Mucosa of rectum (tissue), 2 donors: ENCODE data around the gene ATP10A.

ENCODE experiments used
- H3K27ac ChIP-seq, 2 donors: one replicate each; pipeline ENCODE4 v1.7.0; 2013; ENCODE audit warnings: inconsistent platforms in 2 of 2, low read depth in 2 of 2, low read length in 2 of 2
- H3K27me3 ChIP-seq, 2 donors: one replicate each; pipeline ENCODE4 v1.7.0; 2013; ENCODE audit warnings: low read length in 2 of 2; ENCODE audit not compliant: control insufficient read depth in 2 of 2, insufficient read depth in 2 of 2
- H3K36me3 ChIP-seq, 2 donors: one replicate each; pipeline ENCODE4 v1.7.0; 2013; ENCODE audit warnings: low read length in 2 of 2; ENCODE audit not compliant: control insufficient read depth in 2 of 2, insufficient read depth in 2 of 2
- H3K4me1 ChIP-seq, 2 donors: one replicate each; pipeline ENCODE4 v1.7.0; 2013; ENCODE audit warnings: low read length in 2 of 2, mild to moderate bottlenecking in 1 of 2; ENCODE audit not compliant: control insufficient read depth in 2 of 2, insufficient read depth in 2 of 2
- H3K4me3 ChIP-seq, 2 donors: one replicate each; pipeline ENCODE4 v1.7.0; 2013; ENCODE audit warnings: low read length in 2 of 2
- H3K9ac ChIP-seq, 2 donors: one replicate each; pipeline ENCODE4 v1.7.0; 2013; ENCODE audit warnings: low read length in 2 of 2, low read depth in 1 of 2, mild to moderate bottlenecking in 1 of 2
- H3K9me3 ChIP-seq, 2 donors: one replicate each; pipeline ENCODE4 v1.7.0; 2013; ENCODE audit warnings: low read length in 2 of 2; ENCODE audit not compliant: control insufficient read depth in 2 of 2
- donor health status: healthy.
- donor health status: Normal muscosa, but diverticular disease.

Gene ATP10A

GRCh38 chr15:25848784-25849156 lies 14.4 kb downstream of the ATP10A start:
- Histone ChIP-seq H3K4me1 (peaks cover 7 to 11% of the 10 kb centered on the region in 2 donors), H3K27ac (peak overlapping the region in 1 of 2 donors; percentile 77), H3K9me3 (peaks cover 0 to 2% of the 10 kb centered on the region in 2 donors), H3K27me3 (no peaks in the 10 kb centered on the region), H3K9ac (no peak overlapping the region), H3K4me3 (peak overlapping the region in 1 of 2 donors; percentile 46), H3K36me3 (no peaks in the 10 kb centered on the region)

- no peak overlapping the region for H3K27ac ChIP-seq
- H3K4me1 ChIP-seq, result peaks cover 7 to 11% of the 10 kb centered on the region in 2 donors
- no peak overlapping the region for H3K9ac ChIP-seq
- no peaks in the 10 kb centered on the region for H3K27me3 ChIP-seq
- no peaks in the 10 kb centered on the region for H3K36me3 ChIP-seq
- peaks cover 0 to 2% of the 10 kb centered on the region in 2 donors for H3K9me3 ChIP-seq
- H3K4me3 ChIP-seq, result no peak overlapping the region
Observed at GRCh38 chr15:25848325-25848724, 14.8 kb downstream of the ATP10A start.

GRCh38 chr15:25847051-25847450 lies 16.1 kb downstream of the ATP10A start:
- H3K27ac ChIP-seq, result no peak overlapping the region
- peaks cover 0 to 2% of the 10 kb centered on the region in 2 donors for H3K9me3 ChIP-seq
- no peaks in the 10 kb centered on the region for H3K36me3 ChIP-seq
- H3K4me3 ChIP-seq, result no peak overlapping the region
- no peaks in the 10 kb centered on the region for H3K27me3 ChIP-seq
- H3K9ac ChIP-seq, result no peak overlapping the region
- peaks cover 7 to 11% of the 10 kb centered on the region in 2 donors for H3K4me1 ChIP-seq

GRCh38 chr15:25846377-25846776 lies 16.8 kb downstream of the ATP10A start:
- H3K27me3 ChIP-seq, result no peaks in the 10 kb centered on the region
- H3K36me3 ChIP-seq, result no peaks in the 10 kb centered on the region
- no peak overlapping the region for H3K4me3 ChIP-seq
- no peak overlapping the region for H3K9ac ChIP-seq
- no peak overlapping the region for H3K27ac ChIP-seq
- peaks cover 0 to 2% of the 10 kb centered on the region in 2 donors for H3K9me3 ChIP-seq
- H3K4me1 ChIP-seq, result peaks cover 7 to 11% of the 10 kb centered on the region in 2 donors

- no peak overlapping the region for H3K4me3 ChIP-seq
- H3K27me3 ChIP-seq, result no peaks in the 10 kb centered on the region
- no peak overlapping the region for H3K27ac ChIP-seq
- H3K9me3 ChIP-seq, result peaks cover 0 to 2% of the 10 kb centered on the region in 2 donors
- H3K9ac ChIP-seq, result no peak overlapping the region
- H3K4me1 ChIP-seq, result peaks cover 7 to 9% of the 10 kb centered on the region in 2 donors
- H3K36me3 ChIP-seq, result no peaks in the 10 kb centered on the region
Observed at GRCh38 chr15:25844981-25845680, 18.0 kb downstream of the ATP10A start.

GRCh38 chr15:25844542-25844941 lies 18.6 kb downstream of the ATP10A start:
- Histone ChIP-seq H3K27me3 (no peaks in the 10 kb centered on the region), H3K9me3 (peaks cover 0 to 2% of the 10 kb centered on the region in 2 donors), H3K36me3 (no peaks in the 10 kb centered on the region), H3K4me1 (peaks cover 6 to 7% of the 10 kb centered on the region in 2 donors), H3K9ac (no peak overlapping the region), H3K27ac (no peak overlapping the region), H3K4me3 (no peak overlapping the region)

GRCh38 chr15:25844076-25844475 lies 19.1 kb downstream of the ATP10A start:
- Histone ChIP-seq H3K4me3 (no peak overlapping the region), H3K9me3 (no peaks in the 10 kb centered on the region), H3K27me3 (no peaks in the 10 kb centered on the region), H3K9ac (no peak overlapping the region), H3K36me3 (no peaks in the 10 kb centered on the region), H3K4me1 (peaks cover 4% of the 10 kb centered on the region in 2 donors), H3K27ac (no peak overlapping the region)

GRCh38 chr15:25839638-25840156 lies 23.4 kb downstream of the ATP10A start:
- no peaks in the 10 kb centered on the region for H3K9me3 ChIP-seq
- no peak overlapping the region for H3K27ac ChIP-seq
- H3K27me3 ChIP-seq, result no peaks in the 10 kb centered on the region

GRCh38 chr15:25838871-25839195 lies 24.3 kb downstream of the ATP10A start:
- H3K36me3 ChIP-seq, result no peaks in the 10 kb centered on the region
- H3K27me3 ChIP-seq, result no peaks in the 10 kb centered on the region
- H3K27ac ChIP-seq, result no peak overlapping the region
- no peak overlapping the region for H3K9ac ChIP-seq
- no peaks in the 10 kb centered on the region for H3K9me3 ChIP-seq
- no peak overlapping the region for H3K4me3 ChIP-seq
- no peaks in the 10 kb centered on the region for H3K4me1 ChIP-seq

More at GRCh38 chr15:25839638-25840156, 23.4 kb downstream of the ATP10A start:
- Histone ChIP-seq H3K4me1 (no peaks in the 10 kb centered on the region), H3K36me3 (no peaks in the 10 kb centered on the region), H3K9ac (no peak overlapping the region), H3K4me3 (no peak overlapping the region)

GRCh38 chr15:25838191-25838870 lies 24.8 kb downstream of the ATP10A start:
- Histone ChIP-seq H3K27me3 (no peaks in the 10 kb centered on the region), H3K9me3 (no peaks in the 10 kb centered on the region), H3K9ac (no peak overlapping the region), H3K4me1 (no peaks in the 10 kb centered on the region), H3K4me3 (no peak overlapping the region), H3K36me3 (no peaks in the 10 kb centered on the region), H3K27ac (no peak overlapping the region)
